Measurements from ENCODE around the gene CPM. TPM values are rescaled to one million over a fixed set of nuclear protein-coding genes. Genes with fewer than 3 reads are reported as not detected.

The CPM gene
- polyA plus RNA-seq, 1 donor (not counting 4 experiments of a cell fraction or from before 2014, with no cell fraction given) = 2.5 TPM

GRCh38 chr12:68893741-68894140 is 39.2 kb downstream of the CPM start:
- FAIRE-seq (no peak), DNase-seq (ENCODE audit: low read depth, low spot score) (no peak)
- H3K9ac ChIP-seq (ENCODE audit: control insufficient read depth, extremely low read depth, insufficient read depth, low read length) = no peak overlapping the region
- H3K9me1 ChIP-seq (ENCODE audit: control insufficient read depth, extremely low read depth, insufficient read depth, low read length) = no peaks in the 10 kb centered on the region
- no peak overlapping the region for H2AFZ ChIP-seq (ENCODE audit: control insufficient read depth, low read length)
- no peaks in the 10 kb centered on the region for H3K9me3 ChIP-seq (ENCODE audit: control insufficient read depth, low read depth, low read length)
- no peak overlapping the region for H3K4me3 ChIP-seq (ENCODE audit: control insufficient read depth in 2 of 3, extremely low read depth in 1 of 3, insufficient read depth in 2 of 3, low read depth in 1 of 3, low read length in 3 of 3)
- H3K4me1 ChIP-seq (ENCODE audit: control insufficient read depth, extremely low read depth, insufficient read depth, low read length) = no peaks in the 10 kb centered on the region
- H3K4me2 ChIP-seq (ENCODE audit: control insufficient read depth, extremely low read depth, insufficient read depth, low read depth, low read length) = no peak overlapping the region
- H3K79me2 ChIP-seq (ENCODE audit: control insufficient read depth, insufficient read depth, low read length) = no peaks in the 10 kb centered on the region
- H3K36me3 ChIP-seq (ENCODE audit: control insufficient read depth in 2 of 2, extremely low read depth in 1 of 2, insufficient read depth in 2 of 2, low read length in 2 of 2) = no peaks in the 10 kb centered on the region
- no peaks in the 10 kb centered on the region for H3K27me3 ChIP-seq (ENCODE audit: control insufficient read depth, extremely low read depth, insufficient read depth, low read length)
- TF ChIP-seq EZH2 (IDR thresholded peaks at IDR 0.05; ENCODE audit: low read length) (no peak), CTCF (optimal IDR thresholded peaks at IDR 0.05 in 1 of 3, IDR thresholded peaks at IDR 0.05 in 1 of 3, conservative IDR thresholded peaks at IDR 0.05 in 1 of 3; ENCODE audit: extremely low read depth in 1 of 3, insufficient read depth in 2 of 3, low read length in 3 of 3) (no peak)
- dilution Hi-C loops (cut with MboI; ENCODE audit: extremely low pct_ligation_motif_present, low sequenced_read_pairs) = no loop called here
- H4K20me1 ChIP-seq (ENCODE audit: control insufficient read depth, extremely low read depth, insufficient read depth, low read length) = no peaks in the 10 kb centered on the region
- H3K27ac ChIP-seq (ENCODE audit: control insufficient read depth, insufficient read depth, low read length) = no peak overlapping the region

- Histone ChIP-seq H3K79me2 (ENCODE audit: control insufficient read depth, insufficient read depth, low read length) (no peaks in the 10 kb centered on the region), H3K27ac (ENCODE audit: control insufficient read depth, insufficient read depth, low read length) (no peak overlapping the region), H3K9me1 (ENCODE audit: control insufficient read depth, extremely low read depth, insufficient read depth, low read length) (no peaks in the 10 kb centered on the region), H3K9ac (ENCODE audit: control insufficient read depth, extremely low read depth, insufficient read depth, low read length) (no peak overlapping the region), H3K4me3 (ENCODE audit: control insufficient read depth in 2 of 3, extremely low read depth in 1 of 3, insufficient read depth in 2 of 3, low read depth in 1 of 3, low read length in 3 of 3) (no peak overlapping the region), H3K4me2 (ENCODE audit: control insufficient read depth, extremely low read depth, insufficient read depth, low read depth, low read length) (no peak overlapping the region), H3K27me3 (ENCODE audit: control insufficient read depth, extremely low read depth, insufficient read depth, low read length) (no peaks in the 10 kb centered on the region), H2AFZ (ENCODE audit: control insufficient read depth, low read length) (no peak overlapping the region), H3K9me3 (ENCODE audit: control insufficient read depth, low read depth, low read length) (no peaks in the 10 kb centered on the region), H4K20me1 (ENCODE audit: control insufficient read depth, extremely low read depth, insufficient read depth, low read length) (no peaks in the 10 kb centered on the region), H3K36me3 (ENCODE audit: control insufficient read depth in 2 of 2, extremely low read depth in 1 of 2, insufficient read depth in 2 of 2, low read length in 2 of 2) (no peaks in the 10 kb centered on the region), H3K4me1 (ENCODE audit: control insufficient read depth, extremely low read depth, insufficient read depth, low read length) (no peaks in the 10 kb centered on the region)
- dilution Hi-C loops (cut with MboI; ENCODE audit: extremely low pct_ligation_motif_present, low sequenced_read_pairs) = no loop called here
- DNase-seq (ENCODE audit: low read depth, low spot score) = no peak
- FAIRE-seq = no peak
- TF ChIP-seq CTCF (optimal IDR thresholded peaks at IDR 0.05 in 1 of 3, IDR thresholded peaks at IDR 0.05 in 1 of 3, conservative IDR thresholded peaks at IDR 0.05 in 1 of 3; ENCODE audit: extremely low read depth in 1 of 3, insufficient read depth in 2 of 3, low read length in 3 of 3) (no peak), EZH2 (IDR thresholded peaks at IDR 0.05; ENCODE audit: low read length) (no peak)
Observed at GRCh38 chr12:68893201-68893600, 39.8 kb downstream of the CPM start.

Measured in keratinocyte (primary cell).